ENCODE results near the gene C10orf90.

GRCh38 chr10:126647116-126647515, 23.4 kb downstream of the C10orf90 start:
- TF ChIP-seq, protein P1, sequence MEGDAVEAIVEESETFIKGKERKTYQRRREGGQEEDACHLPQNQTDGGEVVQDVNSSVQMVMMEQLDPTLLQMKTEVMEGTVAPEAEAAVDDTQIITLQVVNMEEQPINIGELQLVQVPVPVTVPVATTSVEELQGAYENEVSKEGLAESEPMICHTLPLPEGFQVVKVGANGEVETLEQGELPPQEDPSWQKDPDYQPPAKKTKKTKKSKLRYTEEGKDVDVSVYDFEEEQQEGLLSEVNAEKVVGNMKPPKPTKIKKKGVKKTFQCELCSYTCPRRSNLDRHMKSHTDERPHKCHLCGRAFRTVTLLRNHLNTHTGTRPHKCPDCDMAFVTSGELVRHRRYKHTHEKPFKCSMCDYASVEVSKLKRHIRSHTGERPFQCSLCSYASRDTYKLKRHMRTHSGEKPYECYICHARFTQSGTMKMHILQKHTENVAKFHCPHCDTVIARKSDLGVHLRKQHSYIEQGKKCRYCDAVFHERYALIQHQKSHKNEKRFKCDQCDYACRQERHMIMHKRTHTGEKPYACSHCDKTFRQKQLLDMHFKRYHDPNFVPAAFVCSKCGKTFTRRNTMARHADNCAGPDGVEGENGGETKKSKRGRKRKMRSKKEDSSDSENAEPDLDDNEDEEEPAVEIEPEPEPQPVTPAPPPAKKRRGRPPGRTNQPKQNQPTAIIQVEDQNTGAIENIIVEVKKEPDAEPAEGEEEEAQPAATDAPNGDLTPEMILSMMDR (IDR thresholded peaks at IDR 0.05) = no peak
- no peak for TF ChIP-seq POLR2A (IDR thresholded peaks at IDR 0.05)
